GM10266 (cell line): Measurements from ENCODE around the gene ECHDC3.

Experiments used
- DNase-seq: peaks from one replicate; pipeline ENCODE4 v3.0.0; 2012; ENCODE audit errors: extremely low spot score
- CTCF ChIP-seq: IDR thresholded peaks from 2 replicates; pipeline ENCODE4 v1.5.1; 2012; ENCODE audit warnings: mild to moderate bottlenecking, low read depth; ENCODE audit not compliant: control insufficient read depth, insufficient read depth; ENCODE audit errors: missing control alignments

The ECHDC3 gene

GRCh38 chr10:11745045-11745444 is 2.9 kb downstream of the ECHDC3 start:
- TF ChIP-seq CTCF: no peak
- DNase-seq: no peak

- DNase-seq: no peak
- TF ChIP-seq CTCF: no peak
Measured at GRCh38 chr10:11746883-11747539, 4.8 kb downstream of the ECHDC3 start.

GRCh38 chr10:11748866-11749265 is 6.7 kb downstream of the ECHDC3 start:
- DNase-seq: no peak
- TF ChIP-seq CTCF: no peak

- no peak for DNase-seq
- TF ChIP-seq CTCF: no peak
Measured at GRCh38 chr10:11750420-11750819, 8.2 kb downstream of the ECHDC3 start.

- DNase-seq: no peak
- no peak for TF ChIP-seq CTCF
Measured at GRCh38 chr10:11754173-11754572, 12.0 kb downstream of the ECHDC3 start.

- no peak for TF ChIP-seq CTCF
- no peak for DNase-seq
Measured at GRCh38 chr10:11754620-11755019, 12.4 kb downstream of the ECHDC3 start.

GRCh38 chr10:11755512-11756263 is 13.5 kb downstream of the ECHDC3 start:
- no peak for DNase-seq
- no peak for TF ChIP-seq CTCF
